ENCODE data around the gene CCDC85B.

CCDC85B gene

DNA sequence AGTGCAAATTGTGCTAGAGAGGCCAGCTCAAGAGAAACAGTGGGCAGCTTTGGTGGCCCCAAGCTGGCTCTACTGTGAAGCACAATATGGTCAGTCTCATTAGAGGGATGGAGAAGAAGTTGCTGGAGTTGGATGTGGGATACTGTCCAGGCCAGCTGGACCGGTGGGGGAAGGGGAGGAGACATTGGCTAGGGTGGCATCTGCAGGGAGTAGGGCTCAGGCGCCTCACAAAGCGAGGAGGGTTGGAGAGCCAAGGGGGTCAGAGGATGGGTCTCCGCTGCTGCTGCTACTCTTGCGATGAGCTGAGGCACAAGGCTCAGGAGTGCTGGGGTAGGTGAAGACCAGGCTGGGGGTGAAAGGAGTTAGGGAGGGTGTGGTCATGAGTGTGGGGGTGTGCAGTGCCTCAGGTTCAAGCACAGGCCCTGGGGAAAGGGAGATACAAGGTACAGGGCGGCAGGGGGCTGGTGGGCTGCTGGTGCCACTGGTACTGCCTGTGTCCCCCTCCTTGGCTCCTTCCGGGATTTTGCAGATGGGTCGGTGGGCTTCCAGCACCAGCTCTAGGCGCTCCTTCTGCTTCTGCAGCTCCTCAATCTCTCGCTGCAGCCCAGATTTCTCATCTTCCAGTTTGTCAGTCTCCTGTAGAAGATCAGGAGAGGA lies 2.3 kb downstream of the CCDC85B start:
- H3F3A ChIP-seq (ENCODE audit: insufficient read depth, low read length) = peaks cover 5% of the 10 kb centered on the region
- no peaks in the 10 kb centered on the region for H3K9me2 ChIP-seq (ENCODE audit: low read depth, low read length)
- H4K20me1 ChIP-seq (ENCODE audit: insufficient read depth, low read length) = no peaks in the 10 kb centered on the region
- no peaks in the 10 kb centered on the region for H3K79me2 ChIP-seq (ENCODE audit: insufficient read depth, low read length)
- H3K4me1 ChIP-seq (ENCODE audit: insufficient read depth, low read length, severe bottlenecking) = peaks cover 50% of the 10 kb centered on the region
- H3K4me3 ChIP-seq (ENCODE audit: low read depth, low read length, poor library complexity, severe bottlenecking) = peak overlapping the region; percentile 86
- H3K9me3 ChIP-seq (ENCODE audit: low read length) = no peaks in the 10 kb centered on the region
- peak overlapping the region; percentile 57 for H3K27ac ChIP-seq (ENCODE audit: low read depth, low read length, poor library complexity, severe bottlenecking)
- no peak for TF ChIP-seq EZH2 (IDR thresholded peaks at IDR 0.05; ENCODE audit: borderline replicate concordance, low read length)
- TF ChIP-seq, protein P1, sequence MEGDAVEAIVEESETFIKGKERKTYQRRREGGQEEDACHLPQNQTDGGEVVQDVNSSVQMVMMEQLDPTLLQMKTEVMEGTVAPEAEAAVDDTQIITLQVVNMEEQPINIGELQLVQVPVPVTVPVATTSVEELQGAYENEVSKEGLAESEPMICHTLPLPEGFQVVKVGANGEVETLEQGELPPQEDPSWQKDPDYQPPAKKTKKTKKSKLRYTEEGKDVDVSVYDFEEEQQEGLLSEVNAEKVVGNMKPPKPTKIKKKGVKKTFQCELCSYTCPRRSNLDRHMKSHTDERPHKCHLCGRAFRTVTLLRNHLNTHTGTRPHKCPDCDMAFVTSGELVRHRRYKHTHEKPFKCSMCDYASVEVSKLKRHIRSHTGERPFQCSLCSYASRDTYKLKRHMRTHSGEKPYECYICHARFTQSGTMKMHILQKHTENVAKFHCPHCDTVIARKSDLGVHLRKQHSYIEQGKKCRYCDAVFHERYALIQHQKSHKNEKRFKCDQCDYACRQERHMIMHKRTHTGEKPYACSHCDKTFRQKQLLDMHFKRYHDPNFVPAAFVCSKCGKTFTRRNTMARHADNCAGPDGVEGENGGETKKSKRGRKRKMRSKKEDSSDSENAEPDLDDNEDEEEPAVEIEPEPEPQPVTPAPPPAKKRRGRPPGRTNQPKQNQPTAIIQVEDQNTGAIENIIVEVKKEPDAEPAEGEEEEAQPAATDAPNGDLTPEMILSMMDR (IDR thresholded peaks at IDR 0.05; ENCODE audit: low read length) = no peak
- no peak overlapping the region; the same call in 1 of the 2 replicates for H3K9ac ChIP-seq (ENCODE audit: low read length)
- H2AFZ ChIP-seq (ENCODE audit: low read length) = no peak overlapping the region
- no peaks in the 10 kb centered on the region for H3K36me3 ChIP-seq (ENCODE audit: insufficient read depth, low read length)
- H3K4me2 ChIP-seq (ENCODE audit: low read length) = peak overlapping the region; percentile 100
- no peaks in the 10 kb centered on the region; the same call in 1 of the 2 replicates for H3K27me3 ChIP-seq (ENCODE audit: insufficient read depth, low read length)

DNA sequence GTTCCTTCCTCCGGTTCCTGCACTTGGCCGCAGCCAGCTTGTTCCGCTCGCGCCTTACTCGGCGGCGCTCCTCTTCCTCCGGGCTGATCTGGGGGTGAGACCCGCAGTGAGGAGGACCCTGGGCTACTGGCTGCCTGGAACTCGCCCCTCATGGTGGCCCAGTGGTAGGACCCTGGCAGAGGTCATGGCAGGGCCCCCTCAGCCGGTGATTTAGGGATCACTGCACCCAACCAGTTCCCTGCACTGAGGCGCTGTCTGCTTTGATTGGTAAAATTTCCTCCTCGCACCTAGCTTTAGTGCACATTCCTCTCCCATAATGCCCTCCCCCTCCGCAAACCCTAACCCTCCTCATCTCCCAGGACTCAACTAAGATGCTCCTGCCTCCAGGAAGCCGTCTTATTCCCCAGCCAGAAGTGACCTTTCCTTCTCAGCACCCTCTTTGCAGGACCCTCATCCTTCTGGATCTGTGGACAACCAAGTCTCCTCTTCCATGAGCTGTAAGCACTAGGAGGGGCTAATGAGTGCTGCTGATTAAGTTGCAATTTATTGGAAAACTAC lies 3.6 kb downstream of the CCDC85B start:
- Histone ChIP-seq H2AFZ (ENCODE audit: low read length) (no peak overlapping the region), H3K27me3 (ENCODE audit: insufficient read depth, low read length) (peaks cover 6% of the 10 kb centered on the region; the same call in 1 of the 2 replicates), H3K4me2 (ENCODE audit: low read length) (peak overlapping the region; percentile 100), H3K27ac (ENCODE audit: low read depth, low read length, poor library complexity, severe bottlenecking) (peak overlapping the region; percentile 25), H3K9ac (ENCODE audit: low read length) (peak overlapping the region; percentile 64; the same call in 1 of the 2 replicates), H3K9me2 (ENCODE audit: low read depth, low read length) (no peaks in the 10 kb centered on the region), H3K9me3 (ENCODE audit: low read length) (no peaks in the 10 kb centered on the region), H3K4me1 (ENCODE audit: insufficient read depth, low read length, severe bottlenecking) (peaks cover 46% of the 10 kb centered on the region), H3K4me3 (ENCODE audit: low read depth, low read length, poor library complexity, severe bottlenecking) (peak overlapping the region; percentile 86), H3F3A (ENCODE audit: insufficient read depth, low read length) (peaks cover 5% of the 10 kb centered on the region), H3K79me2 (ENCODE audit: insufficient read depth, low read length) (no peaks in the 10 kb centered on the region), H4K20me1 (ENCODE audit: insufficient read depth, low read length) (no peaks in the 10 kb centered on the region), H3K36me3 (ENCODE audit: insufficient read depth, low read length) (no peaks in the 10 kb centered on the region)
- TF ChIP-seq EZH2 (IDR thresholded peaks at IDR 0.05; ENCODE audit: borderline replicate concordance, low read length) = no peak
- TF ChIP-seq, protein P1 (IDR thresholded peaks at IDR 0.05; ENCODE audit: low read length) = no peak

DNA sequence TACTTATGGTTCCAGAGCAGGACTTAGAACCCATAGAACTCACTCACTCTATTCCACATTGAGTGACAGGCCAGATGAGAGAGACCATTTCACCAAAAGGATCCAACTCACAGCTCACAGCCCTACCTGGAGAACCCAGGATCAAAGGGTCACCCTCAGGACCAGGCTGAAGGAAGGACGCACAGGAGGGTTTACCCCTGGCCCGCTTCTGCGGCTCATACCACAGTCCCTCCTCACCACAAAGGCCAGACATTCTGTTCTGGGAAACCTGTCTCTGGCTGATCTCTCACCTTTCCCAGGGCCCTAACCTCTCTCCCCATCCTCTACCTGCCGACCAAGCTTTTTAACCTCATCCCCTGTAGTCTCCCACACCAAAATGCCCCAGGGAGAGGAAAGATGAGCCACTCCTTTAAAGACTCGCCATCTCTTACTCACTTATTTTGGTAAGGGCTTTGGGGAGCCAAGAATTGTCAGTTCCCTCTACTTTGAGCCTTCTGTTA lies 5.1 kb downstream of the CCDC85B start:
- H4K20me1 ChIP-seq (ENCODE audit: insufficient read depth, low read length) = no peaks in the 10 kb centered on the region
- no peaks in the 10 kb centered on the region for H3K79me2 ChIP-seq (ENCODE audit: insufficient read depth, low read length)
- peaks cover 9% of the 10 kb centered on the region; the same call in 1 of the 2 replicates for H3K27me3 ChIP-seq (ENCODE audit: insufficient read depth, low read length)
- no peaks in the 10 kb centered on the region for H3K9me3 ChIP-seq (ENCODE audit: low read length)
- peaks cover 48% of the 10 kb centered on the region for H3K4me1 ChIP-seq (ENCODE audit: insufficient read depth, low read length, severe bottlenecking)
- no peak overlapping the region for H2AFZ ChIP-seq (ENCODE audit: low read length)
- H3K27ac ChIP-seq (ENCODE audit: low read depth, low read length, poor library complexity, severe bottlenecking) = no peak overlapping the region
- TF ChIP-seq, protein P1 (IDR thresholded peaks at IDR 0.05; ENCODE audit: low read length) = no peak
- no peaks in the 10 kb centered on the region for H3K36me3 ChIP-seq (ENCODE audit: insufficient read depth, low read length)
- no peak overlapping the region for H3K4me3 ChIP-seq (ENCODE audit: low read depth, low read length, poor library complexity, severe bottlenecking)
- no peak overlapping the region for H3K9ac ChIP-seq (ENCODE audit: low read length)
- H3F3A ChIP-seq (ENCODE audit: insufficient read depth, low read length) = no peaks in the 10 kb centered on the region
- no peak overlapping the region for H3K4me2 ChIP-seq (ENCODE audit: low read length)
- H3K9me2 ChIP-seq (ENCODE audit: low read depth, low read length) = no peaks in the 10 kb centered on the region
